CD4-positive, alpha-beta T cell treated with Interleukin-4 for 1 hour (primary cell): Measurements from ENCODE around the gene SIGLEC15.
A peak's percentile ranks its signal among the peaks of the same experiment; 100 is the strongest.

Experiments
- DNase-seq, 2 donors: peaks; one replicate each; pipeline ENCODE4 v3.0.0-alpha.2; 2020 to 2022

Gene SIGLEC15

DNA sequence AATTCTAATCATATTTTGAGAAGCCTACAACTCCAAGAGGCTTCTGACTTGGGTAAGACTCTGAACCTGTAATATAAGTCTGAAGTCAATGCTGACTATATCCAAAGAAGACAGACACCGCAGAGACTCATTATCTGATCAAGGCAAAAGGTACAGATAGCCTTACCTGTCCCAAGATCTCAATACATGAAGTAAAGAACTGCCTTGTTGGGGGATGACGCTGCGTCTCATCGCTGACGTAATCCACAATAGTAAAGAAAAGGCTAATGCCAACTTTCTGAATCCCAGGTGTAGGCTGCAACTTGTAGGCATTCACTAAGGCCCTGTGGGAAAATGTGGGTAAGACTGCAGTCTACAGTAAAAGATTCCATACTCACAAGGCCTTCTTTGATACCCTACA is 62.1 kb downstream of the SIGLEC15 start:
- no peak for DNase-seq

DNA sequence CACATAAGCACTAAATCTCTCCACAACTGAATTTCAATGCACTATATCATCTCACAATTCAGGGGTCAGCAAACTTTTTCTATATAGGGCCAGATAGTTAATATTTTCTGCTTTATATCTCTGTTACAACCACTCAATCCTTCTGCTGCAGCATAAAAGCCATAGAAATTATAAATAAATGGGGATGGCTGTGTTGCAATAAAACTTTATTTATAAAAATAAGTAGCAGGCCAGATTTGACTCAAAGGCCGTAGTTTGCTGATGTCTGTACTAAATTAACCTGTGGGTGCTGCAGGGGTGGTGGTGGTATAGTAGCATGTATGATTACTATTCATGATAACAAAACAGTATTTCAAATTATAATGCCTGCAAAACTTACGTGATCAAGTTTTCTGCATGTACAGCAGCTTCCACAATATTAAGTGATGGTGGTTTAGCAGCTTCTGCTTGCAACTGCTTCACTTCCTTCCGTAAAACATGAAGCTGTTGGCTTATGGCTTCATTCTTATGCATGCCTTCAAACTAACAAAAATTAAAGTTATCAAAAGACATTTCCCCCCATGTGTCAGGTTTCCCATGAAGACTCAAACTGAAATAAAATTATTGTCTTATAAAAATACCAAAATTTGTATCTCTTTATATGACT is 64.1 kb downstream of the SIGLEC15 start:
- no peak for DNase-seq

DNA sequence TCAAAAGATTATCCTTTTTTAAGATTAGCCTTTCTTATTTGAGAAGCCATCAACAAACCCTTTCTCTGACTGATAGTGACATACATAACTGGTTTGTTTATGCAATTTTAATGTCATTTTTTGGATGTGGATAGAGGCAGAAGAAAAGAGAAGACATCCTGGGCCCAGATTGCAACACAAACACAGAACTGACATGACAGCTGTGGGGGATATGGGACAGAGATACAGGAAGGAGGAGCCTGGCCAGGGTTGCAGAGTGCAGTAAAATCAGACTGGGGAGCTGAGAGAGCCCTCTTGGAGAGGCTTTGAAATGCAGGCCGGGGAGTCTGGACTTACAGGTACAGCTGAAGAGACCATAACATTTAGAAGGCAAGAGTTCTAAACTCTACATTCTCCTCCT is 65.1 kb downstream of the SIGLEC15 start:
- DNase-seq, result peak in 1 of 2 donors; percentile 21

DNA sequence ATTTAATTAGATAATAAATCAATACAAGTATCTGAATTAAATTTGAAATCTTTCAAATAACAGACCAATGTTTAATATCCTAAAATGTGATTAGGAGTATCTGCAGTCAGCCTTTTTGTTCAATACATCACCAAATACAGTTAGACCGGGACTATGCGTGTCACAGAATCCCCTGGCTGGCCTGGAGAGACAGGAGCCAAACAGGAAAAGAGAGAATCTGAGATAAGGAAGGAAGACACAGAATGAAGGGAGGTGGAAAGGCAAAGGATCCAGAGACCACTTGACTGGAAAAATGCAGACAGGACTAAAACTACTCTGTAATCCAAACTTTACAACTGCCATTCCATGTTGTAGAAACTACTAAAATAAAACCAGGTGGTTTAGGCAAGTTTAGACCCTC is 66.3 kb downstream of the SIGLEC15 start:
- DNase-seq, result no peak
